Left renal pelvis (tissue), 4 donors: ENCODE results near the gene ATP10A. TPM values are rescaled to one million over a fixed set of nuclear protein-coding genes. Genes with fewer than 3 reads are reported as not detected.
"Not testable (repeated sequence)": the region's sequence is repeated elsewhere in the genome, so short reads cannot be mapped to it uniquely, and the experiment has no call there.

Experiments used
- DNase-seq, 4 donors: peaks; one replicate each; pipeline ENCODE4 v3.0.0-alpha.2; 2013; ENCODE audit warnings: low read depth in 4 of 4, low spot score in 3 of 4
- polyA plus RNA-seq, 4 donors: library from polyadenylated mRNA; unstranded; fragments of 120-200 nt; gene quantifications; one replicate each; pipeline ENCODE4 v1.2.1, GENCODE V29; 2013; ENCODE audit not compliant: insufficient read length in 4 of 4

Gene ATP10A
- polyA plus RNA-seq, 4 donors, result 2.8 to 6.1 (median 4.0) TPM

- no peak for DNase-seq
Observed at GRCh38 chr15:25883463-25884259, 20.5 kb upstream of the ATP10A start.

DNA sequence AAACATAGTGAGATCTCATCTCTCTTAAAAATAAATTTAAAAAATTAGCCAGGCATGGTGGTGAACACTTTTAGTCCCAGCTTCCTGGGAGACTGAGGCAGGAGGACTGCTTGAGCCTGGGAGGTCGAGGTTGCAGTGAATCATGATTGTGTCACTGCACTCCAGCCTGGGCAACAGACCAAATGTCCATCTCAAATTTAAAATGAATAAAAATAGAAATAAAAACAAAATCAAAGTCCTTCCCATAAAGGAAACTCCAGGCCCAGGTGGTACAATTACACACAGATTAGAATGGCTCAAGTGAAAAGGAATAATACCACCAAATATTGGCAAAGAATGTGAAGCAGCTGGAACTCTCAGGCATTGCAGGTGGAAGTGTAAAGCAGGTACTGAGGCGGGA lies 19.3 kb upstream of the ATP10A start:
- DNase-seq, result no peak

DNA sequence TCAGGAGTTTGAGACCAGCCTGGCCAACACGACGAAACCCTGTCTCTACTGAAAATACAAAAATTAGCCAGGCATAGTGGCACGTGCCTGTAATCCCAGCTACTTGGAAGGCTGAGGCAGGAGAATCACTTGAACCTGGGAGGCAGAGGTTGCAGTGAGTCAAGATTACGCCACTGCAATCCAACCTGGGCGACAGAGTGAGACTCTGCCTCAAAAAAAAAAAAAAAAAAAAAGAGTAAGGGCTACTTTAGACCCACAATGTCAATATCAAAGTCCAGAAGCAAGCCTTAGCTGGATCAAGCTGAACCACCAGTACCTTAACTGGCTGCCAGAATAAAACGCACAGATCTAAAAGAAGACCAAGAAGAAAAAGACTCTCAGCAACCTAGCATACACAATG lies 17.8 kb upstream of the ATP10A start:
- DNase-seq, result not testable (repeated sequence)

DNA sequence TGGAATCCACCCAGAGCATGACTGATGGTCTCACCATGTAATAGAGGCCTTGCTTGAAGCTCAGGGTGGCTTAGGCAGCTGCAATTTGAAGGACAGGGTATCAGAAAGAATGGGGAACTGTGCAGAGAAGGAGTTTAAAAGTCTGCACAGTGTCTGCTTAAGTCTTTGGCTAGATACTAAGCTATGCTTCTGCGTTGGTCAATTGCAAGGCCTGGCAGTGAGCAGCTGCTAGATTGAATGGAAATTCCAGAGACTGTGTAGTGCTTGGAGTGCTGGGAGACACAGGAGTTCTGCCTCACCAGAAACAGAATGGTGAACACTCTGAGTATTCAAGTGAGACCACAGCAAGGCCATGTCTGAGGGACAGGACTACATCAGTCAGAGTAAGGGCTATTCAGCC lies 17.3 kb upstream of the ATP10A start:
- DNase-seq, result no peak

DNA sequence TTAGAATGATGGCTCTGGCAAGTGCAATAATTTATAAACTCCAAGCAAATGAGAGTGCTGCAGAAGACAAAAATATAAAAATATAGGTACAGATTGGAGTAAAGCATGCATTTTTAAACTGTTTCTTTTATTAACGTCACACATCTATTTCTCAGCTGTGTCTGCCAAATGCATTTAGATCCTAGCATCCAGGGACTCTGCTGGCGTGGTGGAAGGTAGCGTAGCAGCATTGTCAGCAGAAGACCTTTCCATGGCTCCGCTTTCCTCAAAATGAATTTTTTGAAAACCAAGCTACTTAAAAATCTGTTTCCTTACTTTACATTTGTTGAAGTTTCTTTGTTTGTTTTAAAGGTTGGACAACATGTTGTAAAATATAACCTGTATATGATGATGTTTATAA lies 16.3 kb upstream of the ATP10A start:
- DNase-seq, result no peak

DNA sequence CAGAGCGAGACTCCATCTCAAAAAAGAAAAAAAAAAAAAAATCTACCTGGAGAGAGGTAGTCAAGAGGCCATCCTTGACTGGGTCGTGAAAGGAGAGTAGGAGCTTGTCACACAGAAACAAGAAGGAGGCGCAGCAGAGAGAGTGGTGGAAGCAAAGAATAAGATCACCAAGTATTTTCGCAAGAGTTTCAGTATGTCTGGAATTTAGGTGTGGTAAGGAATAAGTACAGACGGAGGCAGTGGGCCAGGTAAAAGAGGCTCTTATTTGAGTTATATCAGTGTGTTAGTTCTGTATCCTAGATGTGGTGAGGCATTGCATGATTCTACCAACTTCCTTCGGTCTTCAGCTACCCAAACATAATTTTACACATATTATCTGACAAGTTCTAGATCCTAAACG lies 14.6 kb upstream of the ATP10A start:
- no peak for DNase-seq

GRCh38 chr15:25876231-25877140 lies 13.4 kb upstream of the ATP10A start:
- DNase-seq, result no peak

DNA sequence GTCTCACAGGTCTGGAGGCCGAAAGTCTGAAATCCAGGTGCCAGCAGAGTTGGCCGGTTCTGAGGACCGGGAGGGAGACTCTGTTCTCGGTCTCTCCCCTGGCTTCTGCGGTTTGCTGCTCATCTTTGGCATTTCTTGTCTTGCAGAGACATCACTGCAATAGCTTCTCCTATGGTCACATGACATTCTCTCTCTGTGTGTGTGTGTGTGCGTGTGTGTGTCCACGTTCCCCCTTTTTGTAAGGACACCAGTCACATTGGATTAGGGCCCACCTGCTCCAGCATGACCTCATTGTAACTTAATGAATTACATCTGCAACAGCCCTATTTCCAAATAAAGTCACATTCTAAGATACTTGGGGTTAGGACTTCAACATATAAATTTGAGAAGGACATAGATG lies 12.4 kb upstream of the ATP10A start:
- DNase-seq, result no peak

DNA sequence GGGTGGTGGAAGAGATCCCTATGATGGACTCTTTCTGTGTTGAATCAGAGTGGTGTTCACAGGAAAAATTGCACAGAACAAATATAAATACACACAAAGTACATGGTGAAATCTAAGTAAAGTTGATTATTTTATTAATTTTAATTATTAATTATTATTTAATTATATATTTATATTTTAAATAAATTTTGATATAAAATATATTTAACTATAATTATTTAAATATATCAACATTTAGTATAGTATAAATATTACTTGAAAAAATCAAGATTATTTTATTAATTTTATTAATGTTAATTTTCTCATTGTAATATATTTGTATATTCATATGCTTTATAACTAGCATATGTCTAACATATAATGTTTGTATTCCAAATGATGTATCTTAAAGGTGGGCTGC lies 11.3 kb upstream of the ATP10A start:
- no peak for DNase-seq

DNA sequence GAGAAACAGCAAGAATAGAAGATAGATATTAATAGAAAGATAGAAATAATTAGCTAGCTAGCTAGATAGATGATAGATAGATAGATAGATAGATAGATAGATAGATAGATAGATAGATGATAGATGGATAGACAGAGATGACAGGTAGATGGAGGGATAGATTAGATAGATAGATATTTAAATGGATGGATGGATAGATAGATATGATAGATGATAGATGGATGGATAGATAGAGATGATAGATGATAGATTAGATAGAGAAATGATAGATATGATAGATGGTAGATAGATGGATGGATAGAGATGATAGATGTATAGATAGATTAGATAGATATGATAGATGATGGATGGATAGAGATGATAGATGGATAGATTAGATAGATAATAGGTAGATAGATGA lies 8.3 kb upstream of the ATP10A start:
- no peak for DNase-seq

GRCh38 chr15:25870938-25871337 lies 7.8 kb upstream of the ATP10A start:
- no peak for DNase-seq

DNA sequence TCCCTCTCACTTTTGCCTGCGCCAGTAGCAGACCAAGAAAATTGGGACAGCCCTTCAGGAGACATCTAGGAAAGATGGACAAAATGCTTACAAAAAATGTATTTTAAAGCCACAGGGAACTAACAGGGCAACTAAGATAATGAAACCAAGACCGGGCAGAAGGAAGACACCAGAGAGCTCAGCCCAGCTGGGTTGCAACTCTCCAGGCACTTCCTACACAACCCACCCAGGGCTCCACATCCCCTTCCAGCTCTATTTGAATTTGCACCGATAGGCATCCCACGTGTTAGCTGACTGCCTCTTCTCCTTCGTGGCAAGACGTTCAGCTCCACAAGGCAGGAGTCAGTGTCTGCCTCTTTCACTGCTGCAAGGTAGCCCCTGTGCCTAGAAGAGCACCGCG lies 6.6 kb upstream of the ATP10A start:
- no peak for DNase-seq

DNA sequence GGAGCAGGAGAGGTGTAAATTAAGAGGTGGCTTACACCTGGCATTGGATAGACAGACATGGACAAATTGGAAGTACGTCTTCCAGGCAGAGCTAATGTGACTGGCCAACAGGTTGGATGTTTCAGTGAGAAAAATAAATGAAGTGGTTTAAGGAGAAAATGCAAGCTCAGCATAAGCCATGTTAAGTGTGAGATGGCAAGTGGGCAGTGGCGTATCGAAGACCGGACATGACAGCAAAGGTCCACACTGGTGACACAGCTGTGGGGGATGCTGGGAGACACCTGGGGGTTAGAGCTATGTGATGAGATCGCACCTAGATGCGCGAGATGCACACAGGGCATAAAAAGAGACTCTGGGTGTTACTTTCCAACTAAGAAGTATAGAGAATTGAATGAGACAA lies 3.7 kb upstream of the ATP10A start:
- no peak for DNase-seq

- no peak for DNase-seq
Observed at GRCh38 chr15:25866251-25866650, 3.1 kb upstream of the ATP10A start.

GRCh38 chr15:25864966-25865365 lies 1.8 kb upstream of the ATP10A start:
- DNase-seq, result no peak

GRCh38 chr15:25863968-25864580 lies 947 bp upstream of the ATP10A start:
- no peak for DNase-seq

- DNase-seq, result no peak
Observed at GRCh38 chr15:25862472-25863110, 536 bp downstream of the ATP10A start.

DNA sequence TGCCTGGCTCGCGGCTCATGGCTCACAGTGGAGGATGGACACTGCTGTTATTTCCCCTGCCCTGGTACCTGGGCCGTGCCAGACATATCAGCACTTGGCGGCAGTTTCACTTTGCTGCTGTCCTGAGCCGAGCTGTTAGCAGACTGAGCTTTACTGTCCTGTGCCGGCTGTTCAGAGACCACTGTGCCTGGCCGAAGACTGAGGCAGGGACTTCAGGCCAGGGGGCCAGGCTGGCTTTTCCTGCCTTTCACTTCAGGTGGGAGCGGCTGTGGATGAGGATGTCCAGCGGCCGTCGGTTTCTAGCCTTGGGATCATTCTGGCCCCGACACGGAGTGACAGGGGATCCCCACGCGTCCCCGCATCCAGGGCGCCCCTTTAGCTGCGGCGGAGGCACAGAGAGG lies 1.1 kb downstream of the ATP10A start:
- DNase-seq, result no peak

DNA sequence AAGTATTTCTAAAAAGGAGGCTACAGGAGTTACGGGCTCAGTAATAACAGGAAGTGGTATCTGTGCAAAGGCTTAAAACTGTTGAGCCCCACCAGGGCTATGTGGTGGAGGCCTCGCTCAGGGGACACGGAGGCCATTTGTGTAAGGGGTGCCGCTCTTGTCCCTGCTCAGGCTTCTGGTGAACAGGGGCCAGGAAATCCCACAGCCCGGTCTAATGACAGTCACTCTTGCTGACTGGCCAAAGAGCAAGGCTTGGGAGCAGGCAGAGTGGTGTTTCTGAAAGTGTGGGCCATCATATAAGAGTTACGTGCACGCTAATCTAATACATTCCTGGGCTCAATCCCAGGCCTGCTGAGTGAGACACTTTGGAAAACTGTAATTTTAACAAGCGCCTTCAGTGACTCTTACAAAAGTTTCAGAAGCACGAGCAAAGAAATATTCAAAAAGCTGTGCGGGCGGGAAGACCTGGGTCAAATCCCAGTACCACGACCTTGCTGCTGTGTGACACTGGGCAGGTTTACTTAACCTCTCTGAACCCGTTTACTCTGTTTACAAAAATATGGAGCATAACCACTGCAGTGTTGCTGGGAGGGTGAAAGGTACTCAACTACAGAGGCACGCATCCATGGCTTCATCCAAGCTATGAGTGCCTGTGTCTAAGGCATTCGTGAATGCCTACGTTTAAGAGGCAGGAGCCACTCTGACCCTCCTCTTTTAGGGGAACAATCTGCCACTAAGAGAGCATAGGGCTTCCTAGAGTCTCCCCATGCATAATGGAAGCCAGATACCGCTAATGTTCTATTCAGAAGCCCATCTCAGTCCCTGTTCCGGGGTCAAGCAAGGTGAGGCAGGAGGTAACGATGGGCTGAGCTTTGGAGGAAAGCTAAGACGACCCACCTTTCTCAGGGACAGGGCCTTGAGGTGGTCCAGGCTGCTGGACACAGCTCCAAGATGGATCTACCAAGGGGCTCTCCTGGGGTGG lies 2.0 kb downstream of the ATP10A start:
- no peak for DNase-seq
